NCI-H1930 (cell line): ENCODE data around the gene SLC2A6.

ENCODE experiments used
- DNase-seq, 2 experiments: peaks; one replicate each; lab custom pipeline; 2025; lab: John Stamatoyannopoulos, UW

The SLC2A6 gene

DNA sequence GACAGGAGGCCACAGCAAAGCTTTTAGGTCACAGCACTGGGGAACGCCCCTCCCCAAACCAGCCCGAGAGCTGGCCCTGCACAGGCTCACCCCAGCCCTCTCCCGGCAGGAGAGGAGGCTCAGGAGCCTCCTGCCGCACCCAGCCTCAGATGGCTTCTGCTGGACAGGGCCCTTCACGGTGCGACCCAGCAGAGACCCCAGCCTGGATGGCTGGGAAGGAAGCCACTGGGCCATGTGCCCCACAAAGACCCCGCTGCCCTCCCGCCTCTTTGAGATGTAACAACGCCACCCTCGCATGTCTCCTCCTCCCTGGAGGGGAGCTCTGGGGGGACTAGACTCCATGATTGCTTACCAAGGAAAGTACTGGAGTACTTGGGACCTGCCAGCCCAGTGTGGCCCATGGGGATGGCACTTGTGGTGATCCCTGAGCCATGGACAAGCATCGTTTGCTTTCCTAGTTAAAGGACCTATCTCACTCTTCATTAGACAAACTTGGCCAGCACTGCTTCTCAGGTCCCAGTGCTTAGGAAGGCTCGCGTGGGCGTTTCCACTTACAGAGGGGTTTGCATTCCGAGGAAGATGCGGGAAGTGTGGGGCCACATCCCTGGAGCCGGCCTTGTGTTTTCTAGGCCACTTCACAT lies 36.8 kb upstream of the SLC2A6 start:
- no peak for DNase-seq

DNA sequence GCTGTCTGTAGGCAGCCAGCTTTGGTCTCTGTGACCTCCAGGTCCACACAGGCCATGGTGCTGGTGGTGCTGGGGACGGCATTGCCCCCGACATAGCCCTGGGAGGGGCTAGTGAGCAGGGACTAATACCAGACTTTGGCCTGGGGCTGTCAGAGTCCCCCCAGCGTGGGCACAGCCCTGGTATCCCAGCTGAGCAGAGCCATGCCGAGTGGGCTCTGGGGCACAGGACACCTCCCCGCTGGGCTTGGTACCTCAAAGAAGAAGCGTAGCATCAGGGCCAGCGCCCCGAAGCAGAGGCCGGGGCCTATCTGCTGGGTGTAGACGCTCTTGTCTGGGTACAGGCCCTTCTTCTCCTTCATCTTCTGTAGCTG lies 36.3 kb upstream of the SLC2A6 start:
- no peak for DNase-seq

DNA sequence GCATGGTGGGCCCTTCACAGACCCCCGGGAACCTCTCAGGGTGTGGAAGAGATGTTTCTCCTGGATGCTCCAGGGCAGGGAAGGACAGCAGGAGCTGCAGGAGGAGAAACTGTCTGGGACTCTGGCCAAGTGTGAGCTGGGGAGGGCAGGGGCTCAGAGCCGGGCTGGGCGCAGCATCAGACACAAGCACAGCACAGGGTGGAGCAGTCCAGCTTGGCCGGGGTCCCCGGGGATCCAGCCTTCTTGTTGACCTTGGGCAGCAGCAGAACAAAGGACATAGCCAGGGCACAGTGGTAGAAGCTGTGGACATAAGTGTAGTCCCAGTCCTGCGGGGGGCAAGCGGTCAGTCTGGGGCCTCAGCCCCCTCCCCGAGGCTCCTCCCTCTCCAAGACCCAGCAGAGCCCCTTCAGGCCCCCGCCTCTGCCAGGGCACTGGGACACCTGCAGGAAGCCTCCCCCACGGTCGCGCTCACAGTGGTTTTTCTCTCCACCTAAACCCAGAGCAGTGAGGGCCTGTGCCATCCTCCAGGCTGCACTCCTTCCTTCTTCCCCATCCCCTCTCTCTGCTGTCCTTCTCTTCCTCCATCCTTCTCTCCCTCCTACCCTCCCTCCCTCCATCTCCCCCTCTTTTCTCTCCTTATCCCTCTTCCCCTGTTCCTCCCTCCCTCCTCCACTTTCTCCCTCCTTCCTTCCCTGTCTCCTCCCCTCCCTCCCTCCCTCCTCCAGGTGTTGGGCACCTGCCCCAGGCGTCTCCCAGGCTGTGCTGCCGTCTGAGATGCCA lies 35.8 kb upstream of the SLC2A6 start:
- no peak for DNase-seq

- DNase-seq, result no peak
Observed at GRCh38 chr9:133513214-133514100, 34.6 kb upstream of the SLC2A6 start.

DNA sequence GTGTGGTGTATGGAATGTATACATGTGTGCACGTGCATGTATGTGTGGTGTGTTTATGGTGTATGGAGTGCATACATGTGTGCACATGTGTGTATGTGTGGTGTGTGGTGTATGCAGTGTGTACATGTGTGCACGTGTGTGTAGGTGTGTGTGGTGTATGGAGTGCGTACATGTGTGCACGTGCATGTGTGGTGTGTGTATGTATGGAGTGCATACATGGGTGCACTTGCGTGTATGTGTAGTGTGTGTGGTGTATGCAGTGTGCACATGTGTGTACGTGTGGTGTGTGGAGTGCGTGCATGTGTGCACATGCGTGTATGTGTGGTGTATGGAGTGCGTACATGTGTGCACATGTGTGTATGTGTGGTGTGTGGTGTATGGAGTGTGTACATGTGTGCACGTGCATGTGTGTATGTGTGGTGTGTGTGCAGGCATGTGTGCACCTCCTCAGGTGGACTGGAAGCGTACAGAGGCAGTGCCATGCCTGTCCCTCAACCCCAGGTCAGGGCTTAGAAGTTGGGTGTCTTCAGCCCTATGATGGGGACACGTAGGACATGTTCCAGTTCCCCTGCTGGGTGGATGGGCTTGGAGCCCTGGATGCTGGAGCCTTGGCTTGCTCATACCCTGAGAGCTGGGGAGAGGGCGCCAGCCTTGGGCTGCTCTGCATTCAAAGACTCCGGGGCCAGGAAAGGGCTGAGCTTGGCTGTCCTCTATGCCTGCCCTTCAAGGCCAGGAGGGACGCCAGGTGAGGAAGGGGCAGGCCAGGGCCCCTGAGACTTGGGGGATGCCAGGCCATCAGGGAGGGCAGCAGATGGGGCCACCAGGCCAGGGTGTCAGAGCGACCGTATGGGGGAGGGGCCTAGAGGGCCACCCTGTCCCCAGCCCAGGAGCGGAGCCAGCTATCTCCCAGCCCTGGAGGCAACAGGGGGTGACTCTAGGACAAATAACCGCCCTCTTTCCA lies 33.6 kb upstream of the SLC2A6 start:
- no peak for DNase-seq

DNA sequence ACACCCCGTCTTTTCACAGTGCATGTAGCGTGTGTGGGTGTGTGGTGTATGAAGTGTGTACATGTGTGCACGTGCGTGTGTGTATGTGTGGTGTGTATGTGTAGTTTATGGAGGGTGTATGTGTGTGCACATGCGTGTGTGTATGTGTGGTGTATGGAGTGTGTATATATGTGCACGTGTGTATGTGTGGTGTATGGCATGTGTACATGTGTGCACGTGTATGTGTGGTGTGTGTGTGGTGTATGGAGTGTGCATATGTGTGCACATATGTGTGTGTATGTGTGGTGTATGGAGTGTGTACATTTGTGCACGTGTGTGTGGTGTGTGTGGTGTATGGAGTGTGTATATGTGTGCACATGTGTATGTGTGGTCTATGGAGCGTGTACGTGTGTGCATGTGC lies 32.7 kb upstream of the SLC2A6 start:
- no peak for DNase-seq

- DNase-seq, result no peak
Observed at GRCh38 chr9:133510926-133511505, 32.1 kb upstream of the SLC2A6 start.

- DNase-seq, result no peak
Observed at GRCh38 chr9:133509179-133510083, 30.5 kb upstream of the SLC2A6 start.

GRCh38 chr9:133508046-133508445 lies 29.1 kb upstream of the SLC2A6 start:
- no peak for DNase-seq

GRCh38 chr9:133507246-133507965 lies 28.5 kb upstream of the SLC2A6 start:
- no peak for DNase-seq

DNA sequence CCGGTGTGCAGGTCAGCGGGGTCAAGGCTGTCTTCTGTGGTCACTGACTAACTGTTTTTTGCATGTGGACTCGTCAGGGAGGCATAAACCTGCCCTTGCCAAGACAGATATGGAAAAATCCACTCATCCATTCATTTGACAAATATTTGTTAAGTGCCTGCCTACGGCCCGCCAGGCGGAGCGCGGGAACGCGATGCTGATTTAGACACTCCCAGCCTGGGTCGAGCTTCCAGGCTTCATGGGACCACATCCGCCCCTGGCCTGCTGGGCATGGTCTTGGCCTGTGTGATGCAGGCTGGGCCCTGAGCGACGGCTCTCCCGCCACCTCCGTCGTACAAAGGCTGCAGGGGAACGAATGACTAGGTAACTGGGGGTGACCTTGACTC lies 27.7 kb upstream of the SLC2A6 start:
- no peak for DNase-seq

DNA sequence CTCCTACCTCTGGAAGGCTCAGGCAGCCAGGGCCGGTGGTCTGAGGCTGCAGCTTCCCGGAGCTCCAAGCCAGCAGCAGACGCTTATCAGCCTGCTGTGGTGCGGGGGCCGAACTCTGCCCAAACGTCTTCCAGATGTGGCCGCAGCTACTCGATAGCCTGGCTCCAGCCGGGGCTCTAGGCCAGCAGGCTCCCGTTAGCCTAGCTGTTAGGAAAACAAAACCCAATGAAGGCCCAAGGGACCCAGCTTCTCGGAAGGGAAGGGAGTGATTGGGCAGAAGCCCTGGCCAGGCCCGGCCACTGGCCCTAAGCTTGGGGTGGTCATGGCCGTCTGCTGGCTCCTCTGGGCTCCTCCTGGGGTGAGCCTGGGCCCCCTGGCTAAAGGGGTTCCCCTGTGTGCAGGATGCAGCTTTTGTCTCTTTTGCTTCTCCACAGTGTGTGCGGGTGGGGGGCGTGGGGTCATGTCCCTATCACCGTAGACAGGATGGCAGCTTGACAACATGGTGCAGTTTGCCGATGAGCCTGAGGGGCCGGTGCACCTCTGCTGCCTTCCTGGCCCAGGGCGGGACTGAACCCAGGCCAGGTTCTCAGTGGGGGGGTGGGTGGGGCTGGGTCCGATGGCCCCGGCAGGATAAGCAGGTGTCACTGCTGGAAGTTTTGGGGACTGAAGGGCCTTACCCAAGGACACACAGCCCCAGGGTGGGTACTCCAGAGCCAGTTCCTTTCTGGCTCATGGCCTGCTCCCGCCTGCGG lies 27.2 kb upstream of the SLC2A6 start:
- DNase-seq, result no peak

GRCh38 chr9:133505186-133505830 lies 26.4 kb upstream of the SLC2A6 start:
- no peak for DNase-seq

DNA sequence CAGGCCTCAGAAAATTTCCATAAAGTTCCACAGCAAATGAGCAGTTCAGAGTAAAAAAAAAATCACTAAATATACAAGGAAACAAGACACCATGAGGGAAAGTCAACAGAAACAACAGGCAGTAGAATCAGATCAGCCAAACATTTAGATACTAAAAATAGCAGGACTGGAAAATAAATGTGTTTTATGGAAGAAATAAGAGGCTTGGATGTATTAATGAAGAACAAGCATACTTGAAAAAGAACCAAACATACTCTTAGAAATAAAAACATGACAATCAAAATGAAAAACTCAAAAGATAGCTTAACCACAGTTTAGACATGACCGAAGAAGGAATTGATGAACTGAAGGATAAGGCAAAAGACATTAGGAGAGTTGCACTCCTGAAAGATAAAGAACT lies 23.2 kb upstream of the SLC2A6 start:
- no peak for DNase-seq

- no peak for DNase-seq
Observed at GRCh38 chr9:133499892-133500270, 21.0 kb upstream of the SLC2A6 start.

DNA sequence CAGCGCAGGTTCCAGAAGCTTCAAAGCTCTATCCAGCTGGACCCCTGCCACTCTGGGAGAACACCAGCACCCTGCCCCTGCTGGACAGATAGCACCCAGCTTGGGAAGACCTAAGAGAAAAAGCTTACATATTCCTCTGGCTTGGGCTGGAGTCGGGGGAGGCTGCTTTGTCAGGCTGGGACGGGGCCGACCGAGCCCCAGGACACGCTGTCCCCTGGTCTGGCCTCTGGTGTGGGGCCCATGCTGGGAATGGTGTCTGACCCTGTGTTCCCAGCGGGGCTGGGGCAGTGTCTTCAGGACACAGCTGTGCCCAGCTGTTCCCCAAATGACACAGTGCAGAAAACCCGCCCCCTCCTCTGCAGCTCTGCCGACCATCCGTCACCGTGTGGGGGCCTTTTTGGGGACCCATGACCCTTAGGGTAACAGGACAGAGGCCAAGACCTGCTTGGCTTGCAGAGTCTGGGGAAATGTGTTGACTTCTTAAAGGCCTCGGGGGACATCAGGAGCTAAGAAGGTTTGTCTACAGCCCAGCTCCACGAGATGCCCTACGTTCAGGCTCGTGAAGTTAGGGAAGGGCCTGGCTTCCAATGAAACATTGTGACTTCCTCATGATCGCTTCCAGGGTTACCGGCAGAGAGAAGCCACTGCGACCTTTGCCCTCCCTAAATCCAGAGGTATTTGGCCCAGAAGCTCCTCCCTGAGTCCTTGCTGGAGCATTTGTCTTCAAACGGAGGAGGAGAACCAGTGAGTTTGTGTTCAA lies 20.4 kb upstream of the SLC2A6 start:
- no peak for DNase-seq
